Transverse colon (tissue), 4 donors: ENCODE measurements around the gene THADA. TPM values are rescaled to one million over a fixed set of nuclear protein-coding genes. Genes with fewer than 3 reads are reported as not detected.

ENCODE experiments used
- DNase-seq: peaks from one replicate; pipeline ENCODE4 v3.0.0-alpha.2; 2019
- H3K27ac ChIP-seq, 4 donors: fragments of 200-600 bp; sonication (generic); 2 replicates each; pipeline ENCODE4 v1.5.1; 2016 to 2018; ENCODE audit warnings: inconsistent platforms in 4 of 4
- H3K27me3 ChIP-seq: fragments of 200-600 bp; sonication (generic); 2 replicates; pipeline ENCODE4 v1.5.1; 2017; ENCODE audit warnings: inconsistent platforms
- H3K36me3 ChIP-seq, 4 donors: fragments of 200-600 bp; sonication (generic); 2 replicates each; pipeline ENCODE4 v1.5.1; 2017 to 2019; ENCODE audit warnings: inconsistent platforms in 4 of 4
- H3K4me1 ChIP-seq, 4 donors: fragments of 200-600 bp; sonication (generic); 2 replicates each; pipeline ENCODE4 v1.5.1; 2017 to 2020; ENCODE audit warnings: inconsistent platforms in 4 of 4
- H3K4me3 ChIP-seq, 4 donors: fragments of 200-600 bp; sonication (generic); 1 replicate in 1 of 4; 2 replicates in 3 of 4; pipeline versions ENCODE4 v1.5.1 to v1.6.1; 2017 to 2019; ENCODE audit warnings: inconsistent platforms in 4 of 4
- H3K9me3 ChIP-seq, 2 donors: fragments of 200-600 bp; sonication (generic); 2 replicates each; pipeline ENCODE4 v1.5.1; 2017 to 2019; ENCODE audit warnings: inconsistent platforms in 2 of 2
- CTCF ChIP-seq, 5 experiments: fragments of 200-600 bp in 3 of 5; fragments of 450-650 bp in 2 of 5; sonication (generic) in 3 of 5; IDR thresholded peaks; 1 replicate in 2 of 5; 2 replicates in 3 of 5; pipeline ENCODE4 v1.5.1; 2016 to 2017; ENCODE audit warnings: antibody characterized with exemption in 5 of 5, inconsistent platforms in 3 of 5, mild to moderate bottlenecking in 2 of 5, moderate library complexity in 1 of 5
- EP300 ChIP-seq: sonication (generic); formaldehyde crosslinking; IDR thresholded peaks from one replicate; pipeline ENCODE4 v1.6.1; 2017; ENCODE audit warnings: antibody characterized with exemption, low read depth
- POLR2A ChIP-seq: fragments of 450-650 bp; IDR thresholded peaks from one replicate; pipeline ENCODE4 v1.6.1; 2016; ENCODE audit warnings: antibody characterized with exemption, mild to moderate bottlenecking, moderate library complexity
- POLR2AphosphoS5 ChIP-seq, 3 donors: sonication (generic); formaldehyde crosslinking; IDR thresholded peaks; one replicate each; pipeline ENCODE4 v1.6.1; 2016; ENCODE audit warnings: antibody characterized with exemption in 3 of 3
- WGBS, 2 donors: methylation state at CpG; one replicate each; pipeline ENCODE4 v1.1.5; 2018; ENCODE audit warnings: low coverage in 1 of 2; 5-methylcytosine and 5-hydroxymethylcytosine counted together
- in situ Hi-C, 4 donors: fragments of 200-750 bp; cut with MboI; loops; one replicate each; pipeline versions ENCODE4 v1.15.0 to v1.15.1; 2017; ENCODE audit warnings: low sequenced_read_pairs in 3 of 4, low pct_ligation_motif_present in 1 of 4, low pct_unique_long_range_greater_than_20kb in 1 of 4
- intact Hi-C: fragments of 100-400 bp; cut with DNase I; formaldehyde crosslinking; loops from one replicate; pipeline ENCODE4 v1.15.1; 2023; ENCODE audit warnings: low total_unique reads
- total RNA-seq, 4 donors: library from RNA; depleted of rRNA; stranded (reverse); fragments of >200 nt; gene quantifications; one replicate each; pipeline ENCODE4 v1.1.0, GENCODE V29; 2016

The THADA gene
- total RNA-seq, 4 donors from 2014 or later = 21.7 to 78.6 (median 28.1) TPM

GRCh38 chr2:43188561-43189386, 407.1 kb downstream of the THADA start:
- no peak for DNase-seq

GRCh38 chr2:43186679-43187374, 409.0 kb downstream of the THADA start:
- peak; percentile 78 for DNase-seq
- WGBS, 2 donors = 35% methylated on average over 12 of the region's 12 CpGs; no CpG with 5 or more reads in 1 of the 2 donors
- no peak for TF ChIP-seq EP300
- peak in 2 of 3 donors; percentile 28 to 30 for TF ChIP-seq POLR2AphosphoS5 (IDR thresholded peaks at IDR 0.05)
- peak; percentile 30 for TF ChIP-seq POLR2A
- H3K4me3 ChIP-seq = no peak overlapping the region
- H3K9me3 ChIP-seq = no peaks in the 10 kb centered on the region
- intact Hi-C loops (no loop called here), in situ Hi-C loops (no loop called here)
- no peaks in the 10 kb centered on the region for H3K36me3 ChIP-seq
- peaks cover 13 to 41% (median 19%) of the 10 kb centered on the region in 4 donors for H3K4me1 ChIP-seq
- peak overlapping the region; percentile 42 to 70 (median 64) for H3K27ac ChIP-seq
- H3K27me3 ChIP-seq = no peaks in the 10 kb centered on the region

More at GRCh38 chr2:43188561-43189386, 407.1 kb downstream of the THADA start:
- no peak overlapping the region for H3K4me3 ChIP-seq
- H3K9me3 ChIP-seq = no peaks in the 10 kb centered on the region
- intact Hi-C loops = no loop called here
- WGBS, 2 donors = 92 to 94% methylated on average over 3 to 16 of the region's 16 CpGs
- in situ Hi-C loops = no loop called here
- TF ChIP-seq POLR2A (no peak), POLR2AphosphoS5 (IDR thresholded peaks at IDR 0.05) (no peak), CTCF (IDR thresholded peaks at IDR 0.05) (no peak), EP300 (no peak)
- peaks cover 21 to 61% (median 35%) of the 10 kb centered on the region in 4 donors for H3K4me1 ChIP-seq
- H3K36me3 ChIP-seq = no peaks in the 10 kb centered on the region
- H3K27ac ChIP-seq = no peak overlapping the region
- no peaks in the 10 kb centered on the region for H3K27me3 ChIP-seq

- H3K27me3 ChIP-seq = no peaks in the 10 kb centered on the region
- in situ Hi-C loops = no loop called here
These were observed 409.5 kb downstream of the THADA start for GRCh38 chr2:43186321-43186678.

GRCh38 chr2:43185146-43185545, 410.7 kb downstream of the THADA start:
- TF ChIP-seq CTCF (IDR thresholded peaks at IDR 0.05) (no peak), POLR2A (no peak), EP300 (no peak), POLR2AphosphoS5 (IDR thresholded peaks at IDR 0.05) (no peak)
- WGBS, 2 donors = 87% methylated on average over 4 of the region's 4 CpGs; no CpG with 5 or more reads in 1 of the 2 donors
- Histone ChIP-seq H3K27me3 (no peaks in the 10 kb centered on the region), H3K36me3 (no peaks in the 10 kb centered on the region), H3K4me1 (peaks cover 13 to 33% (median 17%) of the 10 kb centered on the region in 4 donors), H3K4me3 (no peak overlapping the region), H3K9me3 (no peaks in the 10 kb centered on the region), H3K27ac (peak overlapping the region in 3 of 4 donors; percentile 4 to 17 (median 8))
- intact Hi-C loops = no loop called here
- in situ Hi-C loops = no loop called here
- no peak for DNase-seq

More at GRCh38 chr2:43186321-43186678, 409.5 kb downstream of the THADA start:
- DNase-seq = no peak
- Histone ChIP-seq H3K27ac (peak overlapping the region; percentile 42 to 70 (median 64)), H3K36me3 (no peaks in the 10 kb centered on the region), H3K4me1 (peaks cover 13 to 38% (median 18%) of the 10 kb centered on the region in 4 donors), H3K4me3 (no peak overlapping the region), H3K9me3 (no peaks in the 10 kb centered on the region)
- TF ChIP-seq POLR2A (no peak), POLR2AphosphoS5 (IDR thresholded peaks at IDR 0.05) (no peak), CTCF (IDR thresholded peaks at IDR 0.05) (no peak), EP300 (no peak)
- intact Hi-C loops = no loop called here
- 96% methylated on average over 6 of the region's 6 CpGs; no CpG with 5 or more reads in 1 of the 2 donors for WGBS, 2 donors
